Panc1 (cell line): Measurements from ENCODE around the gene RHOA. TPM values are rescaled to one million over a fixed set of nuclear protein-coding genes. Genes with fewer than 3 reads are reported as not detected.
"Not testable (repeated sequence)": the region's sequence is repeated elsewhere in the genome, so short reads cannot be mapped to it uniquely, and the experiment has no call there.

Experiments used
- ATAC-seq: fragments of 200-7000 bp; cut with Tn5 transposase; 2 replicates; pipeline ENCODE4 v1.9.1; 2020; ENCODE audit warnings: mild to moderate bottlenecking, moderate library complexity
- BruUV-seq: library from RNA; stranded (reverse); fragments of 400-500 nt; replicated peaks from 2 replicates; lab custom pipeline; 2021; lab: Mats Ljungman, UMichigan
- CTCF ChIA-PET: fragments of 300-600 bp; sonication (Branson Sonifier 250); formaldehyde crosslinking; loops from one replicate; lab custom pipeline; 2022; ENCODE audit warnings: antibody characterized with exemption; lab: Charles Lee
- POLR2A ChIA-PET: fragments of 300-600 bp; sonication (Branson Sonifier 250); formaldehyde crosslinking; loops from one replicate; lab custom pipeline; 2022; ENCODE audit warnings: antibody characterized with exemption; lab: Charles Lee
- DNase-seq: peaks from one replicate; pipeline ENCODE4 v3.0.0-alpha.2; 2010; ENCODE audit warnings: low read depth, low spot score
- H3K27ac ChIP-seq: 2 replicates; pipeline ENCODE4 v1.5.1; 2011; ENCODE audit warnings: mild to moderate bottlenecking, low read length, inconsistent platforms
- H3K27me3 ChIP-seq: fragments of 200-500 bp; sonication (Bioruptor generic); 2 replicates; pipeline ENCODE4 v1.6.0; 2014; ENCODE audit warnings: low read length, inconsistent platforms; ENCODE audit not compliant: control insufficient read depth, insufficient read depth
- H3K36me3 ChIP-seq: fragments of 200-500 bp; sonication (Bioruptor generic); 2 replicates; pipeline ENCODE4 v1.5.1; 2014; ENCODE audit warnings: inconsistent platforms, mild to moderate bottlenecking, low read length, moderate library complexity; ENCODE audit not compliant: control insufficient read depth, insufficient read depth
- H3K4me1 ChIP-seq: 2 replicates; pipeline ENCODE4 v1.5.1; 2011; ENCODE audit warnings: inconsistent platforms, mild to moderate bottlenecking, low read length, moderate library complexity; ENCODE audit not compliant: control insufficient read depth, insufficient read depth
- H3K4me3 ChIP-seq, 2 experiments: 2 replicates each; pipeline ENCODE4 v1.5.1; 2011 to 2012; ENCODE audit warnings: low read depth in 2 of 2, low read length in 2 of 2, mild to moderate bottlenecking in 2 of 2, inconsistent platforms in 1 of 2, moderate library complexity in 1 of 2
- H3K9me3 ChIP-seq: fragments of 200-500 bp; sonication (Bioruptor generic); 2 replicates; pipeline ENCODE4 v1.5.1; 2014; ENCODE audit warnings: low read depth, mild to moderate bottlenecking, inconsistent platforms, low read length, moderate library complexity; ENCODE audit not compliant: control insufficient read depth, insufficient read depth
- POLR2AphosphoS5 ChIP-seq: IDR thresholded peaks from 2 replicates; pipeline ENCODE4 v1.6.1; 2012; ENCODE audit warnings: mild to moderate bottlenecking, low read depth, low read length, moderate library complexity
- SIN3A ChIP-seq: IDR thresholded peaks from 2 replicates; pipeline ENCODE4 v1.6.1; 2012; ENCODE audit warnings: low read depth, mild to moderate bottlenecking, low read length, moderate library complexity, borderline replicate concordance; ENCODE audit not compliant: insufficient read depth
- TCF7L2 ChIP-seq: IDR thresholded peaks from 2 replicates; pipeline ENCODE4 v1.6.1; 2011; ENCODE audit warnings: mild to moderate bottlenecking, low read depth, low read length, inconsistent platforms
- in situ Hi-C: cut with HindIII; loops from 2 replicates; pipeline ENCODE4 v1.10.0; 2016; ENCODE audit warnings: low sequenced_read_pairs, low pct_unique_long_range_greater_than_20kb
- intact Hi-C: fragments of 100-400 bp; cut with micrococcal nuclease; formaldehyde crosslinking; loops from one replicate; pipeline ENCODE4 v1.10.0; 2022; ENCODE audit not compliant: unreplicated experiment
- total RNA-seq: library from RNA; stranded (reverse); gene quantifications from one replicate; pipeline ENCODE4 v1.2.1, GENCODE V29; 2021; ENCODE audit not compliant: unreplicated experiment
- TF ChIP-seq, protein P1 (sequence below): fragments of 450-650 bp; IDR thresholded peaks from 2 replicates; pipeline ENCODE4 v1.5.1; 2017; ENCODE audit warnings: mild to moderate bottlenecking
- TF ChIP-seq, protein P2 (sequence below), 2 experiments: IDR thresholded peaks; 2 replicates each; pipeline ENCODE4 v1.6.1; 2011 to 2012; ENCODE audit warnings: low read depth in 2 of 2, control low read depth in 1 of 2, low read length in 1 of 2, mild to moderate bottlenecking in 1 of 2, moderate library complexity in 1 of 2; ENCODE audit not compliant: insufficient read depth in 1 of 2

RHOA gene
- total RNA-seq, 1 experiment from 2014 or later = 296 TPM

DNA sequence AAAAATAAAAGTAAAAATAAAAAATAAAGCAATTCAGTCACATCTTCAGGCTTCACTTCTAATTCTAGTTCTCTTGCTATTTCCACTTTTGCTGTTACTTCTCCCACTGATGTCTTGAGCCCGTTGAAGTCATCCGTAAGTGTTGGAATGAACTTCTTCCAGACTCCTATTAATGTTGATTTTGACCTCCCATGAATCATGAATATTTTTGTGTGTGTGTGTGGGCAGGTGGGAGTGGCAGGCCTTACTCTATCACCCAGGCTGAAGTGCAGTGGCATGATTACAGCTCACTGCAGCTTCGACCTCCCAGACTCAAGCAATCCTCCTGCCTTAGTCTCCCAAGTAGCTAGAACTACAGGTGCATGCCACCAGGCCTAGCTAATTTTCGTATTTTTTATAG, 82.6 kb downstream of the RHOA start:
- Histone ChIP-seq H3K27me3 (no peaks in the 10 kb centered on the region), H3K4me1 (no peaks in the 10 kb centered on the region), H3K4me3 (no peak overlapping the region), H3K27ac (no peak overlapping the region), H3K9me3 (no peaks in the 10 kb centered on the region), H3K36me3 (peaks cover 5% of the 10 kb centered on the region; the same call in 1 of the 2 replicates)
- ChIA-PET CTCF (no interaction called here), POLR2A (no interaction called here)
- ATAC-seq (no peak), DNase-seq (no peak)
- in situ Hi-C loops (no loop called here), intact Hi-C loops (loop anchor here (5.0 kb wide), 1 partner anchor 118 kb away; no protein-coding TSS in a partner anchor)
- TF ChIP-seq TCF7L2 = no peak
- no TSS peak for BruUV-seq

DNA sequence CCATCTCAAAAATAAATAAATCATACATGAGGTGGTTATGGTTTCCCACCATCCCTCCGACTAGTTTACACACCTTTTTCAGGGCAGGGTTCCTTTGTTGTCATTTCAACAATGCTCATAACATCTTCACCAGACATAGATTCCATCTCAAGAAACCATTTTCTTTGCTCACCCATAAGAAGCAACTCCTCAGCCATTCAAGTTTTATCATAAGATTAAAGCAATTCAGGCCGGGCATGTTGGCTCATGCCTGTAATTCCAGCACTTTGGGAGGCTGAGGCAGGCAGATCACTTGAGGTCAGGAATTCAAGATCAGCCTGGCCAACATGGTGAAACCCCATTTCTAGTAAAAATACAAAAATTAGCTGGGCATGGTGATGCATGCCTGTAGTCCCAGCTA, 83.4 kb downstream of the RHOA start:
- intact Hi-C loops = loop anchor here (5.0 kb wide), 1 partner anchor 119 kb away; no protein-coding TSS in a partner anchor
- H3K36me3 ChIP-seq, CTCF ChIA-PET, H3K9me3 ChIP-seq, DNase-seq, H3K4me1 ChIP-seq, BruUV-seq, ATAC-seq, H3K27me3 ChIP-seq, H3K27ac ChIP-seq, POLR2A ChIA-PET, H3K4me3 ChIP-seq, in situ Hi-C loops: not testable (repeated sequence)

DNA sequence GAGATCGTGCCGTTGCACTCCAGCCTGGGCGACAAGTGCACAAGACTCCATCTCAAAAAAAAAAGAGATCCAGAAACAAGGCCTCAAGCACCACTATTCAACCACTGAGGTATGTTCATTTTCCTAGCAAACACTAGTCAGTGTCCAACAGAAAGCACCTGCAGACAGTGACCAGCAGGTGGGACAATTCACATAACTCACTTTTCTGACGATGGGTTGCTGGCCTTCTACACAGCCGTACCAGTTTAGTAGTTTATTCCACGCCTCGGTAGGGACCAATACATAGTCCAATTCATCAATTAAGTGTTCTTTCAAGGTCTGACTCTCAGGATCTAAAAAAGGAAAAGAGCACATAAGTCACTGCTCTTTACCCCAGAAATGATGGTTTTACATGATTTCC, 84.3 kb downstream of the RHOA start:
- H3K36me3 ChIP-seq = peaks cover 6% of the 10 kb centered on the region; the same call in 1 of the 2 replicates
- ATAC-seq = no peak

More for the DNA sequence above, 84.3 kb downstream of the RHOA start:
- Histone ChIP-seq H3K27me3 (no peaks in the 10 kb centered on the region), H3K4me1 (no peaks in the 10 kb centered on the region), H3K9me3 (no peaks in the 10 kb centered on the region), H3K27ac (no peak overlapping the region), H3K4me3 (no peak overlapping the region)
- no TSS peak for BruUV-seq
- intact Hi-C loops = loop anchor here (5.0 kb wide), 1 partner anchor 120 kb away; no protein-coding TSS in a partner anchor
- TF ChIP-seq TCF7L2 = no peak
- TF ChIP-seq, protein P1, sequence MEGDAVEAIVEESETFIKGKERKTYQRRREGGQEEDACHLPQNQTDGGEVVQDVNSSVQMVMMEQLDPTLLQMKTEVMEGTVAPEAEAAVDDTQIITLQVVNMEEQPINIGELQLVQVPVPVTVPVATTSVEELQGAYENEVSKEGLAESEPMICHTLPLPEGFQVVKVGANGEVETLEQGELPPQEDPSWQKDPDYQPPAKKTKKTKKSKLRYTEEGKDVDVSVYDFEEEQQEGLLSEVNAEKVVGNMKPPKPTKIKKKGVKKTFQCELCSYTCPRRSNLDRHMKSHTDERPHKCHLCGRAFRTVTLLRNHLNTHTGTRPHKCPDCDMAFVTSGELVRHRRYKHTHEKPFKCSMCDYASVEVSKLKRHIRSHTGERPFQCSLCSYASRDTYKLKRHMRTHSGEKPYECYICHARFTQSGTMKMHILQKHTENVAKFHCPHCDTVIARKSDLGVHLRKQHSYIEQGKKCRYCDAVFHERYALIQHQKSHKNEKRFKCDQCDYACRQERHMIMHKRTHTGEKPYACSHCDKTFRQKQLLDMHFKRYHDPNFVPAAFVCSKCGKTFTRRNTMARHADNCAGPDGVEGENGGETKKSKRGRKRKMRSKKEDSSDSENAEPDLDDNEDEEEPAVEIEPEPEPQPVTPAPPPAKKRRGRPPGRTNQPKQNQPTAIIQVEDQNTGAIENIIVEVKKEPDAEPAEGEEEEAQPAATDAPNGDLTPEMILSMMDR = no peak
- no peak for TF ChIP-seq POLR2AphosphoS5
- TF ChIP-seq, protein P2, sequence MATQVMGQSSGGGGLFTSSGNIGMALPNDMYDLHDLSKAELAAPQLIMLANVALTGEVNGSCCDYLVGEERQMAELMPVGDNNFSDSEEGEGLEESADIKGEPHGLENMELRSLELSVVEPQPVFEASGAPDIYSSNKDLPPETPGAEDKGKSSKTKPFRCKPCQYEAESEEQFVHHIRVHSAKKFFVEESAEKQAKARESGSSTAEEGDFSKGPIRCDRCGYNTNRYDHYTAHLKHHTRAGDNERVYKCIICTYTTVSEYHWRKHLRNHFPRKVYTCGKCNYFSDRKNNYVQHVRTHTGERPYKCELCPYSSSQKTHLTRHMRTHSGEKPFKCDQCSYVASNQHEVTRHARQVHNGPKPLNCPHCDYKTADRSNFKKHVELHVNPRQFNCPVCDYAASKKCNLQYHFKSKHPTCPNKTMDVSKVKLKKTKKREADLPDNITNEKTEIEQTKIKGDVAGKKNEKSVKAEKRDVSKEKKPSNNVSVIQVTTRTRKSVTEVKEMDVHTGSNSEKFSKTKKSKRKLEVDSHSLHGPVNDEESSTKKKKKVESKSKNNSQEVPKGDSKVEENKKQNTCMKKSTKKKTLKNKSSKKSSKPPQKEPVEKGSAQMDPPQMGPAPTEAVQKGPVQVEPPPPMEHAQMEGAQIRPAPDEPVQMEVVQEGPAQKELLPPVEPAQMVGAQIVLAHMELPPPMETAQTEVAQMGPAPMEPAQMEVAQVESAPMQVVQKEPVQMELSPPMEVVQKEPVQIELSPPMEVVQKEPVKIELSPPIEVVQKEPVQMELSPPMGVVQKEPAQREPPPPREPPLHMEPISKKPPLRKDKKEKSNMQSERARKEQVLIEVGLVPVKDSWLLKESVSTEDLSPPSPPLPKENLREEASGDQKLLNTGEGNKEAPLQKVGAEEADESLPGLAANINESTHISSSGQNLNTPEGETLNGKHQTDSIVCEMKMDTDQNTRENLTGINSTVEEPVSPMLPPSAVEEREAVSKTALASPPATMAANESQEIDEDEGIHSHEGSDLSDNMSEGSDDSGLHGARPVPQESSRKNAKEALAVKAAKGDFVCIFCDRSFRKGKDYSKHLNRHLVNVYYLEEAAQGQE (IDR thresholded peaks at IDR 0.05; ENCODE audit: insufficient read depth in 1 of 2, low read depth in 2 of 2, low read length in 1 of 2) = no peak
- TF ChIP-seq SIN3A = no peak
- DNase-seq = no peak
- POLR2A ChIA-PET = no interaction called here
- in situ Hi-C loops = no loop called here
- CTCF ChIA-PET = interaction anchor here (0.7 to 1.0 kb wide), 2 partner anchors 122 to 190 kb away, joined by 3 to 5 read pairs; no protein-coding TSS in a partner anchor
